Spleen (tissue), 11 donors: Measurements from ENCODE around the gene KIAA1586. TPM values are rescaled to one million over a fixed set of nuclear protein-coding genes. Genes with fewer than 3 reads are reported as not detected.

ENCODE experiments used
- DNase-seq: peaks from one replicate; pipeline ENCODE4 v3.0.0-alpha.2; 2020
- H3K27ac ChIP-seq, 8 donors: fragments of 200-600 bp; sonication (generic) in 7 of 8; 1 replicate in 4 of 8; 2 replicates in 4 of 8; pipeline versions ENCODE4 v1.5.0 to v1.8.0; 2016 to 2021; ENCODE audit warnings: inconsistent platforms in 4 of 8, mild to moderate bottlenecking in 4 of 8, moderate library complexity in 1 of 8
- H3K27me3 ChIP-seq, 7 donors: fragments of 200-600 bp; sonication (generic) in 6 of 7; replicated peaks in 1 of 7; 1 replicate in 4 of 7; 2 replicates in 3 of 7; pipeline versions ENCODE4 v1.5.0 to v1.8.0; 2016 to 2021; ENCODE audit warnings: inconsistent platforms in 3 of 7, mild to moderate bottlenecking in 1 of 7
- H3K36me3 ChIP-seq, 6 donors: fragments of 200-600 bp; sonication (generic) in 5 of 6; 1 replicate in 4 of 6; 2 replicates in 2 of 6; pipeline versions ENCODE4 v1.5.0 to v1.8.0; 2016 to 2021; ENCODE audit warnings: inconsistent platforms in 2 of 6
- H3K4me1 ChIP-seq, 6 donors: fragments of 200-600 bp; sonication (generic) in 5 of 6; 1 replicate in 3 of 6; 2 replicates in 3 of 6; pipeline versions ENCODE4 v1.5.0 to v1.8.0; 2016 to 2021; ENCODE audit warnings: inconsistent platforms in 3 of 6
- H3K4me3 ChIP-seq, 8 donors: fragments of 200-600 bp; sonication (generic) in 7 of 8; 1 replicate in 4 of 8; 2 replicates in 4 of 8; pipeline versions ENCODE4 v1.5.0 to v1.8.0; 2016 to 2021; ENCODE audit warnings: inconsistent platforms in 4 of 8, mild to moderate bottlenecking in 4 of 8, moderate library complexity in 2 of 8
- H3K9me3 ChIP-seq, 8 donors: fragments of 200-600 bp; sonication (generic) in 7 of 8; 1 replicate in 4 of 8; 2 replicates in 4 of 8; pipeline versions ENCODE4 v1.5.0 to v1.8.0; 2016 to 2021; ENCODE audit warnings: inconsistent platforms in 4 of 8
- POLR2A ChIP-seq, 3 donors: fragments of 450-650 bp; IDR thresholded peaks; one replicate each; pipeline ENCODE4 v1.5.1; 2017; ENCODE audit warnings: antibody characterized with exemption in 3 of 3, mild to moderate bottlenecking in 1 of 3
- POLR2AphosphoS5 ChIP-seq, 3 donors: sonication (generic); formaldehyde crosslinking; IDR thresholded peaks; one replicate each; pipeline ENCODE4 v1.5.1; 2017; ENCODE audit warnings: antibody characterized with exemption in 3 of 3
- WGBS, 5 donors: extraction: QIAGEN DNeasy Blood & Tissue Kit in 3 of 5; methylation state at CpG; one replicate each; pipeline versions ENCODE4 v1.1.5 to v1.1.7; 2013 to 2018; 5-methylcytosine and 5-hydroxymethylcytosine counted together
- intact Hi-C: fragments of 100-400 bp; cut with DNase I; formaldehyde crosslinking; loops from one replicate; pipeline ENCODE4 v1.15.0; 2023; ENCODE audit warnings: low total_unique reads
- polyA plus RNA-seq, 3 donors: library from polyadenylated mRNA; stranded (reverse); fragments of 200-250 nt; gene quantifications; one replicate each; pipeline ENCODE4 v1.2.1, GENCODE V29; 2013
- total RNA-seq, 7 donors: library from RNA; depleted of rRNA in 3 of 7; stranded (reverse); fragments of >200 nt in 3 of 7; fragmentation: NEBNext Ultra II Directional in 4 of 7; extraction: Animal tissue kit (Norgen Biotek cat#: 25700) in 4 of 7; gene quantifications; one replicate each; pipeline versions ENCODE4 v1.1.0 to v1.2.1, GENCODE V29; 2016 to 2021
- TF ChIP-seq, protein P1 (sequence below), 11 experiments: fragments of 200-600 bp in 7 of 11; fragments of 450-650 bp in 4 of 11; sonication (generic) in 4 of 11; IDR thresholded peaks in 8 of 11; conservative IDR thresholded peaks in 3 of 11; 1 replicate in 7 of 11; 2 replicates in 4 of 11; pipeline versions ENCODE4 v1.4.0 to v1.8.0; 2016 to 2021; ENCODE audit warnings: antibody characterized with exemption in 11 of 11, inconsistent platforms in 4 of 11, mild to moderate bottlenecking in 1 of 11
- donor health status: healthy with polysubstance abuse.
- donor health status: DM: no; HTN: no; CAD: no; lungs with moderate emphysema.
- donor health status: DM: no; HTN: no; CAD: no.
- donor health status: Bipolar disorder and iron deficiency.
- donor health status: healthy.
- donor health status: DM: no; HTN: no; CAD: no.
- donor health status: DM: yes; HTN: yes; CAD: no.

KIAA1586 gene
- total and polyA plus RNA-seq, 10 donors, result 2.6 to 19.8 (median 15.4) TPM

DNA sequence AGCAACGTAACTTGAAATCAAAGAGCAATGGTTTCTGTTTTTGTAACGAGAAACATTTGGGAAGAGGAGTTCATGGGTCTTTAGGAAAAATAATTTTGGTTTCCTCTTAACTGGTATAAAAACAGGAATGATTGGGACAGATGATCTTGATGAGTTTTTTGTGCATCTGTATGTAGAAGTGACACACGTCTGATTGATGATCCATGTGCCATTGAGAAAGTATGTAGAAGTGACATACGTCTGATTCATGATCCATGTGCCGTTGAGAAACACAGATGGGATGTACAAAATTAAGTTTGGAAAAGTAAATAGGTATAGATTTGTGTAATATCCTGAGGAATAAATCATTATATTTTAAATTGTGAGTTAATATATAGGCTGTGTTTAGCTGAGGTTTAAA lies 2.1 kb downstream of the KIAA1586 start:
- Histone ChIP-seq H3K36me3 (peaks cover 5 to 53% (median 29%) of the 10 kb centered on the region in 6 donors), H3K9me3 (no peaks in the 10 kb centered on the region), H3K27ac (no peak overlapping the region), H3K4me3 (no peak overlapping the region), H3K4me1 (peaks cover 6 to 37% (median 23%) of the 10 kb centered on the region in 6 donors), H3K27me3 (no peaks in the 10 kb centered on the region)
- intact Hi-C loops, result no loop called here
- TF ChIP-seq, protein P1, sequence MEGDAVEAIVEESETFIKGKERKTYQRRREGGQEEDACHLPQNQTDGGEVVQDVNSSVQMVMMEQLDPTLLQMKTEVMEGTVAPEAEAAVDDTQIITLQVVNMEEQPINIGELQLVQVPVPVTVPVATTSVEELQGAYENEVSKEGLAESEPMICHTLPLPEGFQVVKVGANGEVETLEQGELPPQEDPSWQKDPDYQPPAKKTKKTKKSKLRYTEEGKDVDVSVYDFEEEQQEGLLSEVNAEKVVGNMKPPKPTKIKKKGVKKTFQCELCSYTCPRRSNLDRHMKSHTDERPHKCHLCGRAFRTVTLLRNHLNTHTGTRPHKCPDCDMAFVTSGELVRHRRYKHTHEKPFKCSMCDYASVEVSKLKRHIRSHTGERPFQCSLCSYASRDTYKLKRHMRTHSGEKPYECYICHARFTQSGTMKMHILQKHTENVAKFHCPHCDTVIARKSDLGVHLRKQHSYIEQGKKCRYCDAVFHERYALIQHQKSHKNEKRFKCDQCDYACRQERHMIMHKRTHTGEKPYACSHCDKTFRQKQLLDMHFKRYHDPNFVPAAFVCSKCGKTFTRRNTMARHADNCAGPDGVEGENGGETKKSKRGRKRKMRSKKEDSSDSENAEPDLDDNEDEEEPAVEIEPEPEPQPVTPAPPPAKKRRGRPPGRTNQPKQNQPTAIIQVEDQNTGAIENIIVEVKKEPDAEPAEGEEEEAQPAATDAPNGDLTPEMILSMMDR (IDR thresholded peaks at IDR 0.05 in 8 of 11, conservative IDR thresholded peaks at IDR 0.05 in 3 of 11), result no peak
- TF ChIP-seq POLR2AphosphoS5 (IDR thresholded peaks at IDR 0.05) (no peak), POLR2A (IDR thresholded peaks at IDR 0.05) (no peak)
- DNase-seq, result no peak
- 88 to 92% (median 90%) methylated on average over 5 of the region's 5 CpGs for WGBS, 5 donors

DNA sequence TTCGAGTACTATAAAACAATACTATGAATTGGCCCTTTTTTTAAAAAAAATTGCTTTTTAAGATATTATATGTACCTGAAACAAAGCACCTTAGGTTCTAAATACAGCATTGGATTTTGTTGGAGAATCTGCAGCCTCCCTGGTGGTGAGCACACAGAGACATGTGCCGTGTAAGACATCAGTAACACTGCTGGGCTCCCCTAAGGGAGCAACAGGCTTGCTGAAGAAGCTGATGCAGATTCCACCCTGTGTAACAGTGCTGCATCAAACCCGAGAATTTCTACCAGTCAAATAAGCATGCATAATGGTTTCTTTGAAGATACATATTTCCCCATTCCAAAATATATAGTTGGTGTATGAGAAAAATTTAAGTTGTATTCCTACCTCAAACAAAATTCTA lies 17.4 kb downstream of the KIAA1586 start:
- WGBS, 5 donors, result 88 to 95% (median 93%) methylated on average over 3 of the region's 3 CpGs
- Histone ChIP-seq H3K36me3 (peaks cover 0 to 80% (median 25%) of the 10 kb centered on the region in 6 donors), H3K27ac (no peak overlapping the region), H3K27me3 (no peaks in the 10 kb centered on the region), H3K9me3 (no peaks in the 10 kb centered on the region), H3K4me3 (no peak overlapping the region), H3K4me1 (no peaks in the 10 kb centered on the region)
- no peak for DNase-seq
- TF ChIP-seq, protein P1 (IDR thresholded peaks at IDR 0.05 in 8 of 11, conservative IDR thresholded peaks at IDR 0.05 in 3 of 11), result no peak
- TF ChIP-seq POLR2AphosphoS5 (IDR thresholded peaks at IDR 0.05) (no peak), POLR2A (IDR thresholded peaks at IDR 0.05) (no peak)
- intact Hi-C loops, result no loop called here

DNA sequence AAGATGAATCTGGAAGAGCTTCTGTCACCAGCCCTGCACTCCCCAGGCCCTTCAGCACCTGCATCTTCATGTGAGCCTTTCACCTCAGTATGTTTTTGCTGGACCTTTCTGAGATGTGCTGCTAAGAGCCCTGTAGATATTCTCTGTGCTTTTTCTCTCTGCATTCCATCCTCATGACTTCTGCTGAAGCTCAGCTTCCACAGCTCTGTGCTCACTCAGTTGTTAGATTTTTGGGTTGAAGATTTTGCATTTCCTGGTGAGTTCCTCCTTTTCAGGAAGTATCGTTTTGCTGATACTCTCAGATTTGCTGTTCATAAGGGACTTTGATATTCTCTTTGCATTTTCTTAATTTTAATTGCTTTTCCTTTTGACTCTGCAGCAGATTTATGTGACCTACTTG lies 18.3 kb downstream of the KIAA1586 start:
- no peak for DNase-seq
- Histone ChIP-seq H3K4me3 (no peak overlapping the region), H3K36me3 (peaks cover 0 to 71% (median 16%) of the 10 kb centered on the region in 6 donors), H3K4me1 (no peaks in the 10 kb centered on the region), H3K27ac (no peak overlapping the region), H3K9me3 (no peaks in the 10 kb centered on the region), H3K27me3 (no peaks in the 10 kb centered on the region)
- intact Hi-C loops, result no loop called here
- TF ChIP-seq, protein P1 (IDR thresholded peaks at IDR 0.05 in 8 of 11, conservative IDR thresholded peaks at IDR 0.05 in 3 of 11), result no peak
- no peak for TF ChIP-seq POLR2AphosphoS5 (IDR thresholded peaks at IDR 0.05)
- no peak for TF ChIP-seq POLR2A (IDR thresholded peaks at IDR 0.05)
- 30 to 51% (median 41%) methylated on average over 1 of the region's 1 CpG for WGBS, 5 donors

DNA sequence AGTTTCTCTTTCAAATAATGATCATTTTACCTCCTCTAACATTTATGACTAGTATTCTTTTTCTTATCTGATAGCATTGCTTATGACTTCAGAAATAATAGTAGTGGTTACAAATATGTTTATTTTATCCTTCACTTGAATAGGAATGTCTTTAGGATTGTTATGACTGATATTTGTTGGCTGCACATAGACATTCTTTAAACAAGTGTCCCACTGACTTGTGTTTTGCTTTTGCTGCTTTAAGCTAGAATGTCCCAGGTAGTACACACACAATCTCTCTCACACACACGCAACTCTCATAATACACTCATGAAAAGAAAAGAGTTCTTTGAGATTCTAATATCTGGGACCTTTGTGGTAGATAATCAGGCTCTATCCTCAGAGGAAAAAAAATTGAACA lies 21.6 kb downstream of the KIAA1586 start:
- H3K27ac ChIP-seq, result no peak overlapping the region
- intact Hi-C loops, result no loop called here
- no peak for DNase-seq
- TF ChIP-seq POLR2AphosphoS5 (IDR thresholded peaks at IDR 0.05) (no peak), POLR2A (IDR thresholded peaks at IDR 0.05) (no peak)
- TF ChIP-seq, protein P1 (IDR thresholded peaks at IDR 0.05 in 8 of 11, conservative IDR thresholded peaks at IDR 0.05 in 3 of 11), result no peak
- H3K27me3 ChIP-seq, result no peaks in the 10 kb centered on the region
- no peaks in the 10 kb centered on the region for H3K9me3 ChIP-seq
- H3K36me3 ChIP-seq, result peaks cover 0 to 40% (median 10%) of the 10 kb centered on the region in 6 donors
- WGBS, 5 donors, result 94 to 100% (median 97%) methylated on average over 1 of the region's 1 CpG
- H3K4me3 ChIP-seq, result no peak overlapping the region
- no peaks in the 10 kb centered on the region for H3K4me1 ChIP-seq
